HPDE6-E6E7 (cell line): ENCODE results near the gene AGPAT4.

Experiments
- DNase-seq: peaks from one replicate; pipeline ENCODE4 v3.0.0; 2011; ENCODE audit warnings: missing footprints; ENCODE audit errors: extremely low spot score

The AGPAT4 gene

GRCh38 chr6:161281092-161281491 lies 7.2 kb upstream of the AGPAT4 start:
- DNase-seq: no peak

- DNase-seq: no peak
These were observed 6.0 kb upstream of the AGPAT4 start for GRCh38 chr6:161279677-161280415.

GRCh38 chr6:161276605-161277155 lies 2.8 kb upstream of the AGPAT4 start:
- DNase-seq: no peak

GRCh38 chr6:161274898-161275297 lies 1.0 kb upstream of the AGPAT4 start:
- no peak for DNase-seq

GRCh38 chr6:161274488-161274858 lies 612 bp upstream of the AGPAT4 start:
- no peak for DNase-seq

GRCh38 chr6:161273274-161273751 lies 548 bp downstream of the AGPAT4 start:
- no peak for DNase-seq

- no peak for DNase-seq
These were observed 1.1 kb downstream of the AGPAT4 start for GRCh38 chr6:161272635-161273273.

- DNase-seq: no peak
These were observed 2.4 kb downstream of the AGPAT4 start for GRCh38 chr6:161271343-161272030.

- DNase-seq: no peak
These were observed 3.7 kb downstream of the AGPAT4 start for GRCh38 chr6:161270116-161270515.

GRCh38 chr6:161269310-161269709 lies 4.6 kb downstream of the AGPAT4 start:
- no peak for DNase-seq

- no peak for DNase-seq
These were observed 5.2 kb downstream of the AGPAT4 start for GRCh38 chr6:161268531-161269210.

- no peak for DNase-seq
These were observed 7.2 kb downstream of the AGPAT4 start for GRCh38 chr6:161266513-161267230.

- DNase-seq: no peak
These were observed 7.9 kb downstream of the AGPAT4 start for GRCh38 chr6:161265975-161266374.

GRCh38 chr6:161265554-161265953 lies 8.3 kb downstream of the AGPAT4 start:
- no peak for DNase-seq

GRCh38 chr6:161264181-161264580 lies 9.7 kb downstream of the AGPAT4 start:
- no peak for DNase-seq

- DNase-seq: no peak
These were observed 12.0 kb downstream of the AGPAT4 start for GRCh38 chr6:161261816-161262215.

- peak; percentile 19 for DNase-seq
These were observed 12.5 kb downstream of the AGPAT4 start for GRCh38 chr6:161261325-161261724.

- no peak for DNase-seq
These were observed 14.6 kb downstream of the AGPAT4 start for GRCh38 chr6:161259302-161259701.

GRCh38 chr6:161257793-161258457 lies 15.9 kb downstream of the AGPAT4 start:
- DNase-seq: no peak

- no peak for DNase-seq
These were observed 17.5 kb downstream of the AGPAT4 start for GRCh38 chr6:161256407-161256806.

- no peak for DNase-seq
These were observed 18.3 kb downstream of the AGPAT4 start for GRCh38 chr6:161255518-161255917.
